ENCODE data around the gene DPH1.

The DPH1 gene

DNA sequence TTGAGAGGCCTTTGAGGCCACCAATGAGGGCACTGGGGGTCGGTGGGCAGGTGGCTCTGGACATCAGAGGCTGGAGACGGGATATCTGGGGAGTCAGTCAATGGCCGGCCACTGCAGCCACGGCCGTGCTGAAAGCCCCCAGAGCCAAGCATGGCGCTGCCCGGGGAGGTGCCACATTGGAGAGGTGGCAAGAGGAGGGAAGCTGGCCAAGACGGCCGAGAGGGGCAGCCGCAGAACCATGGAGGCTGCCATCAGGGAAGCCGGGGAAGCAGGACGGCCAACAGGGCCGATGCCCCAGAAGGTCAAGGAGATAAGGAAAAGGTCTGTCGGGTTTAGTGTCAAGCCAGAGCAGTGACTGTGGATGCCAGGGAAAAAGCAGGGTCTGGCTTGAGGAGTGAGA lies 14.6 kb upstream of the DPH1 start:
- DNase-seq, result no peak
- TF ChIP-seq GATA1 (IDR thresholded peaks at IDR 0.05; ENCODE audit: low read depth, low read length), result no peak
- no peak for TF ChIP-seq POLR2A (IDR thresholded peaks at IDR 0.05; ENCODE audit: low read length)

DNA sequence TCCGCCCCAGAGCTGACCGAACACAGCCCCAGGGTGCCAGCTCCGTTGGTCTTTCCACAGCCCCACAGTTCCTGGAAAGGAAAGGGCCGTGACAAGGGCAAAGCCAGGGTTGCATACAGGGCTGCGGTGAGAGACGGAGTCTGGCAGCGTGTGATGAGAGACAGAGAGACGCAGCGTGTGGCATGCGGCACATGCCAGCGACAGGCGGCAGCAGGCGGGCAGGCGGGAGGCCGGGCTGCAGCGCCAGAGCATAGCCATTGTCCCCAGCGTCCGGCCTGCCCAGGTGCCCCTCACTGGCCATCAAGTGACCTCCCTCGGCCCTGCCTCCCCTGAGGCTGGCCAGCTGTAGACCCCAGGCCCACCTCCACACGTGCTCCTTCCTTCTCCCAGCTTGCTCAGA lies 13.5 kb upstream of the DPH1 start:
- no peak for DNase-seq
- TF ChIP-seq POLR2A (IDR thresholded peaks at IDR 0.05; ENCODE audit: low read length) (no peak), GATA1 (IDR thresholded peaks at IDR 0.05; ENCODE audit: low read depth, low read length) (no peak)

DNA sequence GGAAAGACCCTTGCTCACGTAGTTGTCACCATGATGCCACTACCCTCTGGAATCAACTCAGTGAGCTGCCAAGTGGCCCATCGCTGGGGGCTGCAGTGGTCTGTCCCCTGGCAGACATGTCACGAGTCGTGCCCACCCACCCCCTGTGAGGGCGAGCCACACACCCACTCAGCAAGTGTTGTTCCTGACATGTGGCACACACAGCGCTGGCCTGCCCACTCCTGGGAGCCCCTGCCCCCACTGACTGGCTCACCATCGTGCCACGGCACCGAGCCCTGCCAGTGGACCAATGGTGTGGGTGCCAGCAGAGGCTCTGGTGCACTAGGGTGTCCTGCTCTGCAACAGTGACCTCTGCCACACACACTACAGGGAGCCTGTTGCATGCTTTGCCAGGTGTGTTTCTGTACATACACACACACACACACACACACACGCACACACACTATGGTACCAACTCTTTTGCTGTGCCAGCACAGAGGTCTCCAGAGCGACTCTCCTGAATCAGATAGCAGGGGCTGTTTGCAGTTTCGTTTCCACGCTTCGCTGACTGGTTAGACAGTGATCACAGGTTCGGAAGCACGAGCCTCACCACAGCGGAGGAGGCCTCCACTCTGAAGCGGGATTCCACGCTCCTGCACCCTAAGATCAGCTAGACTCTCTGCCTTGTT lies 12.5 kb upstream of the DPH1 start:
- TF ChIP-seq POLR2A (IDR thresholded peaks at IDR 0.05; ENCODE audit: low read length), result no peak
- TF ChIP-seq GATA1 (IDR thresholded peaks at IDR 0.05; ENCODE audit: low read depth, low read length), result no peak
- no peak for DNase-seq

DNA sequence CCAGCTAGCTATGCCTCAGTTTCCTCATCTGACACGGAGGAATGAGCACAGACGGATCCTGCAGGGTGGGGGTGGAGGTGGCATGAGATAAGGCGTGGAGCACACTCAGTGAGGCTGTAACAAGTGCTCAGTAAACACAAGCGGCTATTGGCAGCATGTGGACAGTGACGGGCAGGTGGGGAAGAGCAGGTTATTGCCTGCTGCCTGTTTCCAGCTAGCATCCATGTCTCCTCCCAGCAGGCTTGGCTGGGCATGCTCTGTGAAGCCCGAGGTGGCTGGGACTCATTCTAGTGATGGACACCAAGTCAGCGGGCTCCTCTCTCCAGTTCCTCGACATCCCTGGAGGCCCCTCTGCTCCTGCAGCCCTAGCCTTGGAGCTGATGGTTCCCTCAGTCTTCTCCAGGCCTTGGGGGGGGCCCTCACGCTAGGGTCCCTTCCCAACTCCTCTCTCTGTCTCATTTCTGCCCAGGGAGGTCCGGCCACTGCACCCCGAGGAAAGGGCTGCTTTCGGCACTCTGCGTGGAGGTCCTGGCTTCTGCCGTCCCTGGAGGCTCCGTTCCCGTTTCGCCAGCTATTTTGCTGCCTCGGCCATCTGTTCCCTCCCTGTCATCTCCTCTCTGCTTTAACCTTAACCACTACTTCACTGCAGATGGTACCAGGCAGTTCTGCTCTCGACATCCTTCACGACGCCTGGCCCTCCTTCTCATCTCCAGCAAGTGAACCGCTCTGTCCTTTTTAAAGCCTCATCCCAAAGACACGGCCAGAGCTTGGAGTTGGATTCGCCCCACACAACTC lies 11.0 kb upstream of the DPH1 start:
- no peak for DNase-seq
- TF ChIP-seq GATA1 (IDR thresholded peaks at IDR 0.05; ENCODE audit: low read depth, low read length) (no peak), POLR2A (IDR thresholded peaks at IDR 0.05; ENCODE audit: low read length) (no peak)

DNA sequence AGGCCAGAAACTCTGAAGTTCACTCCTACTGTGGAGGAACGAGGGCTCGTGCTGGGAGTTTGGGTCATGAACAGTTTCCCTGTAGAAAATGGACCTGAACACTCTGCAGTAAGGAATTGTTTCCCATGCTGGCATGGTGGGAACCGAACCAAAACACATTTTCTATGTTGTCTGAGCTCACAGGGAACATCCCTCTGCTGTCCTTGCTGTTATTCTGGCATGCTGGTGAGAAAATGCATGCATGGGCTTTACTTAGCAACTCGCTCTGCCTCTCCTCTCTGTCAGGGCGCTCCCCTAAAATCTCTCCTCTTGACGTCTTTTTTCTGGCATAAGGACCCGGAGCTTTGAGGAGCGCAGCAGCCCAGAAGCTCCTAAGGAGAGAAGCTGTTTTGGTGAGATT lies 10.2 kb upstream of the DPH1 start:
- no peak for TF ChIP-seq POLR2A (IDR thresholded peaks at IDR 0.05; ENCODE audit: low read length)
- no peak for TF ChIP-seq GATA1 (IDR thresholded peaks at IDR 0.05; ENCODE audit: low read depth, low read length)

DNA sequence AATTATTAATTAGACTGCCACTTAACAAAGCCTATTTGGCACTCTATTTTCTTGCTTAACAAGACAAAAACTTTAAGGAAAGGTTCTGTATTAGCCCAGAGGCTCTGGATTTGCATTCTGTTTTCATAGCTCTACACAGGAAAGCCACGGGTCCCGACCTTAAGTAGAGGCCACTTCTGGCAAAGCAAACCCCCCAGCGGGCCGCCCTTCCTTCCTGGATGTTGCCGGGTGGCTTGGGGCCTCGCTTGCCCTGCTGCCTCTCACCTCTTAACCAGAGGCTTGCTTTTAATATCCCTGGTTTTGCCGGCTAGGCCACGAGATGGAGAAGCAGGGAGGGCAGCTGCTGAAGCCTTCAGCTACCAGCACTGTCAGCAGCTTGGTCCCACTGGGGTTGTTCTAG lies 9.2 kb upstream of the DPH1 start:
- TF ChIP-seq POLR2A (IDR thresholded peaks at IDR 0.05; ENCODE audit: low read length), result no peak
- TF ChIP-seq GATA1 (IDR thresholded peaks at IDR 0.05; ENCODE audit: low read depth, low read length), result no peak
- no peak for DNase-seq

More for the DNA sequence above, 10.2 kb upstream of the DPH1 start:
- DNase-seq, result no peak

DNA sequence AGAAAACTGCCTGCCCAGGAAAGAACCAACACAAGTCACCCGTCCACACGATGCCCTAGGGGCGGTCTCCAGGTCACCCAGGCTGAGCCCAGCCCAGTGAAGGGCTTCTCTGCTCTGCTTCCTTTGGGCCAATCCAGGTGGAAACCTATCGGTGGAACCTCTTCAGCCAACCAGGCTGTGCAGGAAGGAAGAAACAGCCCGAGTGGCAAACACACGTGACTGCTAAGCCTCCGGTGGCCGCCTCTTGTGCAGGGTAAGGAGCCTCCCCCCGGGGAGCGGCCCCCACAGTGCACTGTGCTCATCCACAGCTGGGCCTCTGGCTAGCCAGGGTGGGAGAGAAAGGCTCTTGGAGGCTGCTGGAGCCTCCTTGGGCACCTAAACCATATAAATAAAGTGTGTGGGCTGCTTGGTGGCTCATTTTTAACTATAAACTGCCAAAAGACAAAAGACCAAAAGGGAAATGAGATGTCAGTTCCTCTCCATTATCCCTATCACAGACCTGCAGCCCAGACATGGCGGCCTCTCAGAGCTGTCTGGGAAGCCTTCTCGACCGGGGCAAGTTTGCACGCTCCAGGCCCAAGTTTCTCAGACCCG lies 7.2 kb upstream of the DPH1 start:
- TF ChIP-seq POLR2A (IDR thresholded peaks at IDR 0.05; ENCODE audit: low read length) (no peak), GATA1 (IDR thresholded peaks at IDR 0.05; ENCODE audit: low read depth, low read length) (no peak)
- no peak for DNase-seq

DNA sequence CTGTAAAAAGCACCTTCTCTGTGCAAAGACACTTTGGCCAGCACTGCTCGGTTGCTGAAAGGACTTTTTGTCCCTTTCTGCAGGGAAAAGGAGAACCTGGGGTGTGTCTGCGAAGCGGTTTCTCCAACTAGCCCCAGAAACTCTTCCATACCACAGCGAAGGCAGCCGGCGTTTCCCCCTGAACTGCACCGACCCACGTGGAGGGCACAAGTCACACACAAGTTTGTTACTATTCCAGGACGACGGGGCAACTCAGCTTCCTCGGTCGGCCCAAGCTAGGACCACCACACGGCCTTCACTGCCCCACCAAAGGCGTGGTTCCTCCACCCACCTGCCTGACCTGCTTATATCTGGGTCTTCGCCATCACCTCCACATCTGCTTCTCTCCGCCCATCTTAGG lies 6.7 kb upstream of the DPH1 start:
- DNase-seq, result no peak
- TF ChIP-seq GATA1 (IDR thresholded peaks at IDR 0.05; ENCODE audit: low read depth, low read length) (no peak), POLR2A (IDR thresholded peaks at IDR 0.05; ENCODE audit: low read length) (no peak)

DNA sequence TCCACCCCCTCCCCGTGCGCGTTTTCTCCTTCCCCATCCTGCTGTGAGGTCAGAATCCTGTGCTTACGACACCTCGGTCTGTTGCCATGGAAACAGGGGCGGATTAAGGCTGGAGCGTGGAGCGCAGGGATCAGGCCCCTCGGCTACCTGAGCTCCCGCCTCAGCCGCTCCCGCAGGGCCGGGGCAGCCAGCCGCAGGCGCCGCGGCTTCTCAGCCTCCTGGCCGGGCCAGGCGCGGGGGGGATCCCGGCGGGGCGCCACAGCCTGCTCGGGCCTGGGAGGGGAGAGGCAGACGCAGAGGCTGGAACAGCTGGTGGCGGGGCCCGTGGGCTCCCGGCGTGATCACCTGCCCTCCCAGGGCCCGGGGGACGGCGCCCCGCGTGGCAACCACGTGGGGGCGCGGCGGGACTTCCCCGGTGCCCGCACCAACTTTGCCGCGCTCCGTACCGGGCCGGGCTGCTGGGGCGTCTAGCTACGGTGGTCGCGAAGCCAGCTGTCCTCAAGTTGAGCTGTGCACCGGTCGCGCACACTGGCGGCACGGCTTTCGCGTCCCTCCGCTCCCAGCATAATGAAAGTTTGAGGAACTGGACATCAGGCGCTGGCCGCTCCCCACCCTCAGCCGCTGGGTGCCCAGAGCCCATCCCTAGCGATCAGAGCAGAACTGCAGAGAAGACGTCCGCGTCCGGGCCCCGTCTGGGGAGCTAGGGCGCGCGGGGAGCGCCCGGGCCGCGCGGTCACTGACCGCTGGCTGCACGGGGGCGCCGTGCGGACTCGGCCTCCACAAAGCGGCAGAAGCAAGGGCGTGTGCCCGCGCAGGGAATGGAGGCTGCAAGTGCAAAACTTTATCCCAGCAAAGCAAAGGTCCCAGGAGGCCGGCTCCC lies 6.0 kb upstream of the DPH1 start:
- DNase-seq, result peak in 1 of 2 experiments; percentile 25
- TF ChIP-seq GATA1 (IDR thresholded peaks at IDR 0.05; ENCODE audit: low read depth, low read length) (no peak), POLR2A (IDR thresholded peaks at IDR 0.05; ENCODE audit: low read length) (no peak)

DNA sequence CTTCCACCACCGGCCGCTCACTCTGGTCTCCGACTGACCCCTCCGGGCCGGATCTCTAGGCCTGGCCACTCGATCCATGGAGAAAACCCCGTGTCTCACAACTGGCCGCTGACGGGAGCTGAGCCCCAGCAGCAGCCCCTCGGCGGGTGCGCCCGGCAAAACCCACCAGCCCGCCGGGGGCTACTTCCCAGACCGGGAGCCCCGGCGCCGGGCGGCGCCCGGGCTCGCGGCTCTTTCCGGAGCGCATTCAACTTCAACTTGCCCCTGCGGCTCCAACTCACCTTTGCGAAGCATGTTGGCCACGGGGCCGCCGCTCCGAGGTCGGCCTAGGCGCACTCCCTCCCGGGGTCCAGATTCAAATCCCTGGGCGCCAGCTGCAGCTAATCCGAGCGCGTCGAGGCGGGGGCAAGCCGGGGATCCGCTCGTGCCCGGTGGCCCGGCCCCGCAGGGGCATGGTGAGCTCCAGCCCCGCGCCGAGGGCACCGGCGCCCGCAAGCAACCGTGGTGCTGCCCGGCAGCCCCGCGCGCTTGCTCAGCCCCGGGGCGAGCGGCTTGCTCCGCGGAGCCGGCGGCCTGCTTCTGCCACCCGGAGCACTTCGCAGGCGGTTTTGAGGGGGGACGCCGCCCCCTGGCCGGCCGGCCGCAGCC lies 5.3 kb upstream of the DPH1 start:
- no peak for DNase-seq
- no peak for TF ChIP-seq POLR2A (IDR thresholded peaks at IDR 0.05; ENCODE audit: low read length)
- no peak for TF ChIP-seq GATA1 (IDR thresholded peaks at IDR 0.05; ENCODE audit: low read depth, low read length)

DNA sequence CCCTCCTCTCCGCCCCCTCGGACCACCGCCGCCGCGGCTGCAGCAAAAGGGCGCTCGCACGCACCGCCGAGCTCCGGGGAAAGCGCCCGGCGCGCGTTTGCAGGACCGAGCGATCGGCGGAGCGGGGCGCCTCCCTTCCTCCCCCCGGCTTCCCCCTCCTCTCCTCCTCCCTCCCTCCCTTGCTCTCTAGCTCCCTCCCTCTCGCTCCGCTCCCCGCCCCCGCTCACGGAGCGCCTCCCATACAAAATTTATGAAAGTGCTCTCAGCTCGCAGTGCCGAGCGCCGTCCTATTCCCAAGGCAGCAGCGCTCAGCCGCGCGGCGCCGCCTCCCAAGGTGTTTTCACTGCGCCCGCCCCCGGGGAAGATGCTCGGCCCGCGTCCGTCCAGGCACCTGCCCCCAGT lies 4.7 kb upstream of the DPH1 start, which contains the start of gene RTN4RL1:
TSS of gene RTN4RL1 (minus strand) at position 115 of the 402 bp plus-strand sequence. CDS start 469 bp downstream, outside the sequence.
- TF ChIP-seq POLR2A (IDR thresholded peaks at IDR 0.05; ENCODE audit: low read length) (no peak), GATA1 (IDR thresholded peaks at IDR 0.05; ENCODE audit: low read depth, low read length) (no peak)
- DNase-seq, result peak; percentile 64 to 65

DNA sequence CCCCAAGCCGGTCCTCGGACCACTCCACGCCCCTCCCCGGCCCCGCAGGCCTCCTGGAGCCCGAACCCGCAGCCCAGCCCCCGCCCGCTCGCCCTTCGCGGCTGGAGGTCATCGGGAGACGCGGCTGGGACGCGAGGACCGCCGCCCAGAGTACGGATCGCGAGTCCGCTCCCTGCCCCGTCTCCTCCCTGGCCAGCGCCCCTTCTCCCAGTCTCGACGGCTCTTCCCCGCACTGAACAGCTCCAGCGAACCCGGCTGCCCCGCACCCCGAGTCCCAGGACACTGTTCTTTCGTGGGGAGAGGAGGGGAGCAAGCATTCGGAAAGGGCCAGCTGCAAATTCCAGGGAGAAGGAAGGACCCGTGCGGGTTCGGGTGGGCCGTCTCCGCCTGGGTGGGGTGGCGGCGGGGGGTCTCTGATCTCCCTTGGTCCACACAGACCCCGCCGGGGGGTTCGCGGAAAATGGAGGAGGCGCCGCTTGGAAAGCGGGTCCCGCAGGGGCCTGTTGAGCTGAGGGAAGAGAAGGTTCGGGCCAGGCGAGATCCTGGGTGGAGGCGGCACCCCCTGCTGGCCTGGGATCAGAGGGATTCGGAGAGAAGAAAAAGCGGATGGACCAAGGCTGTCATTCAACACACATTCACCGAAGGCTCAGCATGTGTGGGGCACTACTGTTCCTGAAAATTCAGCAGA lies 4.2 kb upstream of the DPH1 start:
- TF ChIP-seq GATA1 (IDR thresholded peaks at IDR 0.05; ENCODE audit: low read depth, low read length) (no peak), POLR2A (IDR thresholded peaks at IDR 0.05; ENCODE audit: low read length) (no peak)
- DNase-seq, result peak; percentile 26 to 44

Data from erythroblast (primary cell).